ENCODE measurements around the gene SMYD1.

Gene SMYD1

GRCh38 chr2:88131999-88132368 lies 64.4 kb downstream of the SMYD1 start:
- Histone ChIP-seq H3K79me2 (no peaks in the 10 kb centered on the region), H3K4me1 (no peaks in the 10 kb centered on the region), H3K36me3 (ENCODE audit: control insufficient read depth, insufficient read depth, low read length) (no peaks in the 10 kb centered on the region), H3K4me3 (ENCODE audit: low read depth, low read length) (no peak overlapping the region), H3K27ac (no peak overlapping the region), H3K9ac (no peak overlapping the region), H3K27me3 (ENCODE audit: control insufficient read depth, insufficient read depth, low read length) (no peaks in the 10 kb centered on the region), H3K4me2 (ENCODE audit: low read length) (no peak overlapping the region), H3K9me3 (ENCODE audit: control insufficient read depth, low read length) (no peaks in the 10 kb centered on the region), H2AFZ (no peak overlapping the region)
- no peak for TF ChIP-seq CTCF (IDR thresholded peaks at IDR 0.05)

- Histone ChIP-seq H3K4me2 (ENCODE audit: low read length) (no peak overlapping the region), H3K9me3 (ENCODE audit: control insufficient read depth, low read length) (no peaks in the 10 kb centered on the region), H3K27me3 (ENCODE audit: control insufficient read depth, insufficient read depth, low read length) (no peaks in the 10 kb centered on the region), H3K4me3 (ENCODE audit: low read depth, low read length) (no peak overlapping the region), H3K36me3 (ENCODE audit: control insufficient read depth, insufficient read depth, low read length) (no peaks in the 10 kb centered on the region), H3K4me1 (no peaks in the 10 kb centered on the region), H3K27ac (no peak overlapping the region), H3K79me2 (no peaks in the 10 kb centered on the region), H3K9ac (no peak overlapping the region), H2AFZ (no peak overlapping the region)
- no peak for TF ChIP-seq CTCF (IDR thresholded peaks at IDR 0.05)
Measured at GRCh38 chr2:88133875-88134274, 66.2 kb downstream of the SMYD1 start.

GRCh38 chr2:88136817-88137216 lies 69.2 kb downstream of the SMYD1 start:
- Histone ChIP-seq H2AFZ (no peak overlapping the region), H3K27ac (no peak overlapping the region), H3K27me3 (ENCODE audit: control insufficient read depth, insufficient read depth, low read length) (no peaks in the 10 kb centered on the region), H3K79me2 (no peaks in the 10 kb centered on the region), H3K4me1 (no peaks in the 10 kb centered on the region), H3K4me2 (ENCODE audit: low read length) (no peak overlapping the region), H3K36me3 (ENCODE audit: control insufficient read depth, insufficient read depth, low read length) (no peaks in the 10 kb centered on the region), H3K4me3 (ENCODE audit: low read depth, low read length) (no peak overlapping the region), H3K9me3 (ENCODE audit: control insufficient read depth, low read length) (no peaks in the 10 kb centered on the region), H3K9ac (no peak overlapping the region)
- no peak for TF ChIP-seq CTCF (IDR thresholded peaks at IDR 0.05)

GRCh38 chr2:88137833-88138232 lies 70.2 kb downstream of the SMYD1 start:
- H3K27me3 ChIP-seq (ENCODE audit: control insufficient read depth, insufficient read depth, low read length): no peaks in the 10 kb centered on the region
- TF ChIP-seq CTCF (IDR thresholded peaks at IDR 0.05): no peak
- H3K27ac ChIP-seq: no peak overlapping the region
- H3K4me2 ChIP-seq (ENCODE audit: low read length): no peak overlapping the region
- no peaks in the 10 kb centered on the region for H3K36me3 ChIP-seq (ENCODE audit: control insufficient read depth, insufficient read depth, low read length)
- no peak overlapping the region for H3K9ac ChIP-seq
- no peak overlapping the region for H2AFZ ChIP-seq
- no peaks in the 10 kb centered on the region for H3K79me2 ChIP-seq
- H3K4me3 ChIP-seq (ENCODE audit: low read depth, low read length): no peak overlapping the region
- H3K4me1 ChIP-seq: no peaks in the 10 kb centered on the region
- no peaks in the 10 kb centered on the region for H3K9me3 ChIP-seq (ENCODE audit: control insufficient read depth, low read length)

- no peak overlapping the region for H3K4me2 ChIP-seq (ENCODE audit: low read length)
- H3K9ac ChIP-seq: no peak overlapping the region
- no peaks in the 10 kb centered on the region for H3K79me2 ChIP-seq
- no peaks in the 10 kb centered on the region for H3K36me3 ChIP-seq (ENCODE audit: control insufficient read depth, insufficient read depth, low read length)
- no peak for TF ChIP-seq CTCF (IDR thresholded peaks at IDR 0.05)
- H3K9me3 ChIP-seq (ENCODE audit: control insufficient read depth, low read length): no peaks in the 10 kb centered on the region
- no peaks in the 10 kb centered on the region for H3K27me3 ChIP-seq (ENCODE audit: control insufficient read depth, insufficient read depth, low read length)
- H3K27ac ChIP-seq: no peak overlapping the region
- H2AFZ ChIP-seq: no peak overlapping the region
- H3K4me3 ChIP-seq (ENCODE audit: low read depth, low read length): no peak overlapping the region
- H3K4me1 ChIP-seq: no peaks in the 10 kb centered on the region
Measured at GRCh38 chr2:88139203-88139702, 71.6 kb downstream of the SMYD1 start.

Measured in parathyroid adenoma (tissue), 2 donors.